WTC11 (cell line): ENCODE measurements around the gene C9orf72. TPM values are rescaled to one million over a fixed set of nuclear protein-coding genes. Genes with fewer than 3 reads are reported as not detected.

ENCODE experiments used
- ATAC-seq: fragments of 200-7000 bp; cut with Tn5 transposase; 2 replicates; pipeline ENCODE4 v1.10.0; 2021; ENCODE audit warnings: mild to moderate bottlenecking, moderate library complexity
- CTCF ChIA-PET: fragments of 300-600 bp; sonication (Branson Sonifier 250); formaldehyde crosslinking; loops from one replicate; lab custom pipeline; 2021; ENCODE audit warnings: antibody characterized with exemption; lab: Charles Lee
- POLR2A ChIA-PET: fragments of 350-600 bp; sonication (Branson Sonifier 250); formaldehyde crosslinking; loops from one replicate; lab custom pipeline; 2021; ENCODE audit warnings: antibody characterized with exemption; lab: Charles Lee
- DNase-seq: peaks from one replicate; pipeline ENCODE4 v3.0.0; 2021; ENCODE audit warnings: low spot score
- H3K27ac Mint-ChIP-seq: 2 replicates; pipeline ENCODE4 v1.8.0; 2021; ENCODE audit warnings: mixed read lengths
- H3K27me3 Mint-ChIP-seq: 2 replicates; pipeline ENCODE4 v1.8.0; 2021; ENCODE audit warnings: low read depth, mild to moderate bottlenecking, moderate library complexity, mixed read lengths
- H3K36me3 Mint-ChIP-seq: 2 replicates; pipeline ENCODE4 v1.8.0; 2021; ENCODE audit warnings: mixed read lengths
- H3K4me1 Mint-ChIP-seq: 2 replicates; pipeline ENCODE4 v1.8.0; 2022; ENCODE audit warnings: mixed read lengths
- H3K4me3 Mint-ChIP-seq: 2 replicates; pipeline ENCODE4 v1.8.0; 2021; ENCODE audit warnings: mild to moderate bottlenecking, moderate library complexity, mixed read lengths
- H3K9me3 Mint-ChIP-seq: 2 replicates; pipeline ENCODE4 v1.8.0; 2021; ENCODE audit warnings: mixed read lengths
- ETV6 ChIP-seq: sonication (generic); formaldehyde crosslinking; IDR thresholded peaks from 2 replicates; pipeline ENCODE4 v1.8.1; 2022; ENCODE audit warnings: mild to moderate bottlenecking, missing genetic modification reagents
- NFE2L1 ChIP-seq: sonication (generic); formaldehyde crosslinking; IDR thresholded peaks from 2 replicates; pipeline ENCODE4 v1.8.1; 2023; ENCODE audit warnings: missing genetic modification reagents
- NFYB ChIP-seq: sonication (generic); formaldehyde crosslinking; conservative IDR thresholded peaks from 2 replicates; pipeline ENCODE4 v1.8.0; 2022; ENCODE audit warnings: low read depth, missing genetic modification reagents
- SOX15 ChIP-seq: fragments of 250-450 bp; sonication (Bioruptor Pico); IDR thresholded peaks from 2 replicates; pipeline ENCODE4 v1.9.0; 2021; ENCODE audit warnings: mild to moderate bottlenecking
- TCF7 ChIP-seq: sonication (generic); formaldehyde crosslinking; IDR thresholded peaks from 2 replicates; pipeline ENCODE4 v1.8.0; 2022; ENCODE audit warnings: mild to moderate bottlenecking, low read depth, missing genetic modification reagents, moderate library complexity
- TP53 ChIP-seq: sonication (generic); formaldehyde crosslinking; IDR thresholded peaks from 2 replicates; pipeline ENCODE4 v1.8.1; 2023; ENCODE audit warnings: mild to moderate bottlenecking, missing genetic modification reagents
- ZBTB21 ChIP-seq: sonication (generic); formaldehyde crosslinking; IDR thresholded peaks from 2 replicates; pipeline ENCODE4 v1.8.1; 2023; ENCODE audit warnings: mild to moderate bottlenecking, missing genetic modification reagents, borderline replicate concordance
- ZNF121 ChIP-seq: sonication (generic); formaldehyde crosslinking; IDR thresholded peaks from 2 replicates; pipeline ENCODE4 v1.8.0; 2023; ENCODE audit warnings: missing genetic modification reagents
- ZNF671 ChIP-seq: fragments of 250-450 bp; sonication (Bioruptor Pico); IDR thresholded peaks from 2 replicates; pipeline ENCODE4 v1.8.0; 2021; ENCODE audit warnings: mild to moderate bottlenecking
- total RNA-seq: library from RNA; stranded (reverse); gene quantifications from 3 replicates; pipeline ENCODE4 v1.2.3, GENCODE V29; 2021
- TF ChIP-seq, protein P1 (sequence below): sonication (generic); formaldehyde crosslinking; IDR thresholded peaks from 2 replicates; pipeline ENCODE4 v1.8.1; 2023; ENCODE audit warnings: mild to moderate bottlenecking, missing genetic modification reagents, borderline replicate concordance
- TF ChIP-seq, protein P2 (sequence below): sonication (generic); formaldehyde crosslinking; IDR thresholded peaks from 2 replicates; pipeline ENCODE4 v1.8.0; 2022; ENCODE audit warnings: mild to moderate bottlenecking, missing genetic modification reagents
- TF ChIP-seq, protein P3 (sequence below): fragments of 250-450 bp; sonication (Bioruptor Pico); IDR thresholded peaks from 2 replicates; pipeline ENCODE4 v1.9.0; 2021; ENCODE audit warnings: moderate library complexity, mild to moderate bottlenecking, inconsistent platforms, borderline replicate concordance
- TF ChIP-seq, protein P4 (sequence below): sonication (generic); formaldehyde crosslinking; IDR thresholded peaks from 2 replicates; pipeline ENCODE4 v1.8.1; 2022; ENCODE audit warnings: low read depth, mild to moderate bottlenecking, moderate library complexity, missing genetic modification reagents, borderline replicate concordance
- TF ChIP-seq, protein P5 (sequence below): sonication (generic); formaldehyde crosslinking; IDR thresholded peaks from 2 replicates; pipeline ENCODE4 v1.8.1; 2023; ENCODE audit warnings: mild to moderate bottlenecking, missing genetic modification reagents, moderate library complexity
- TF ChIP-seq, protein P6 (sequence below): sonication (generic); formaldehyde crosslinking; IDR thresholded peaks from 2 replicates; pipeline ENCODE4 v1.8.0; 2022; ENCODE audit warnings: mild to moderate bottlenecking, missing genetic modification reagents
- TF ChIP-seq, protein P7 (sequence below): sonication (generic); formaldehyde crosslinking; IDR thresholded peaks from 2 replicates; pipeline ENCODE4 v1.8.0; 2023; ENCODE audit warnings: mild to moderate bottlenecking, missing genetic modification reagents

Gene C9orf72
- total RNA-seq, 1 experiment from 2014 or later = 21.5 TPM

DNA sequence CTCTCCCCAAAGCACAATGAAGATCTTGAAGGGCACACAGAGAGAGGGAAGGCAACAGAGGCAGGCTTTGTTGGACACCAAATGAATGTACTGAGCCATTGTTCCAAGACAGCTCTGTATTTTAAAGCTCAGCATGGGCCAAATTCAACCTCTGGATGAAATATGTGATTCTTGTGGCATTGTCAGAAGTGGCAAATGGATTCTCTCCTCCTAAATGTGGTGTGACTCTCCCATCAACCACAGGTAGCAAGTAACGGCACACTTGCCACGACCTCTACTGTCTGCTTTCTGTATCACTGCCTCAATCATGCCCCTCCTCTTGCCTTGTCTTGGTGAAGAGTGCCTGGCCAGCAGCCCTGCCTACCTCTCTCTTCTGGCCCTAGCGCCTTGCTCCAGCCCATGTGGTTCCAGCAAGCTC is 37.6 kb downstream of the C9orf72 start:
- Mint-ChIP-seq H3K36me3 (no peaks in the 10 kb centered on the region; the same call in 1 of the 2 replicates), H3K9me3 (no peaks in the 10 kb centered on the region), H3K27me3 (no peaks in the 10 kb centered on the region), H3K4me3 (no peak overlapping the region), H3K4me1 (peaks cover 31% of the 10 kb centered on the region), H3K27ac (no peak overlapping the region)
- CTCF ChIA-PET = interaction anchor here (0.5 to 2.4 kb wide), 9 partner anchors 10 to 400 kb away, joined by 3 to 22 read pairs (median 4); no protein-coding TSS in a partner anchor
- POLR2A ChIA-PET = interaction anchor here (1.2 kb wide), 1 partner anchor 46 kb away, joined by 3 read pairs; no protein-coding TSS in a partner anchor
- TF ChIP-seq, protein P1, sequence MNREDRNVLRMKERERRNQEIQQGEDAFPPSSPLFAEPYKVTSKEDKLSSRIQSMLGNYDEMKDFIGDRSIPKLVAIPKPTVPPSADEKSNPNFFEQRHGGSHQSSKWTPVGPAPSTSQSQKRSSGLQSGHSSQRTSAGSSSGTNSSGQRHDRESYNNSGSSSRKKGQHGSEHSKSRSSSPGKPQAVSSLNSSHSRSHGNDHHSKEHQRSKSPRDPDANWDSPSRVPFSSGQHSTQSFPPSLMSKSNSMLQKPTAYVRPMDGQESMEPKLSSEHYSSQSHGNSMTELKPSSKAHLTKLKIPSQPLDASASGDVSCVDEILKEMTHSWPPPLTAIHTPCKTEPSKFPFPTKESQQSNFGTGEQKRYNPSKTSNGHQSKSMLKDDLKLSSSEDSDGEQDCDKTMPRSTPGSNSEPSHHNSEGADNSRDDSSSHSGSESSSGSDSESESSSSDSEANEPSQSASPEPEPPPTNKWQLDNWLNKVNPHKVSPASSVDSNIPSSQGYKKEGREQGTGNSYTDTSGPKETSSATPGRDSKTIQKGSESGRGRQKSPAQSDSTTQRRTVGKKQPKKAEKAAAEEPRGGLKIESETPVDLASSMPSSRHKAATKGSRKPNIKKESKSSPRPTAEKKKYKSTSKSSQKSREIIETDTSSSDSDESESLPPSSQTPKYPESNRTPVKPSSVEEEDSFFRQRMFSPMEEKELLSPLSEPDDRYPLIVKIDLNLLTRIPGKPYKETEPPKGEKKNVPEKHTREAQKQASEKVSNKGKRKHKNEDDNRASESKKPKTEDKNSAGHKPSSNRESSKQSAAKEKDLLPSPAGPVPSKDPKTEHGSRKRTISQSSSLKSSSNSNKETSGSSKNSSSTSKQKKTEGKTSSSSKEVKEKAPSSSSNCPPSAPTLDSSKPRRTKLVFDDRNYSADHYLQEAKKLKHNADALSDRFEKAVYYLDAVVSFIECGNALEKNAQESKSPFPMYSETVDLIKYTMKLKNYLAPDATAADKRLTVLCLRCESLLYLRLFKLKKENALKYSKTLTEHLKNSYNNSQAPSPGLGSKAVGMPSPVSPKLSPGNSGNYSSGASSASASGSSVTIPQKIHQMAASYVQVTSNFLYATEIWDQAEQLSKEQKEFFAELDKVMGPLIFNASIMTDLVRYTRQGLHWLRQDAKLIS (CRISPR knock-in tag) = no peak
- TF ChIP-seq, protein P2, sequence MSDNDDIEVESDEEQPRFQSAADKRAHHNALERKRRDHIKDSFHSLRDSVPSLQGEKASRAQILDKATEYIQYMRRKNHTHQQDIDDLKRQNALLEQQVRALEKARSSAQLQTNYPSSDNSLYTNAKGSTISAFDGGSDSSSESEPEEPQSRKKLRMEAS (CRISPR knock-in tag) = no peak
- TF ChIP-seq, protein P3, sequence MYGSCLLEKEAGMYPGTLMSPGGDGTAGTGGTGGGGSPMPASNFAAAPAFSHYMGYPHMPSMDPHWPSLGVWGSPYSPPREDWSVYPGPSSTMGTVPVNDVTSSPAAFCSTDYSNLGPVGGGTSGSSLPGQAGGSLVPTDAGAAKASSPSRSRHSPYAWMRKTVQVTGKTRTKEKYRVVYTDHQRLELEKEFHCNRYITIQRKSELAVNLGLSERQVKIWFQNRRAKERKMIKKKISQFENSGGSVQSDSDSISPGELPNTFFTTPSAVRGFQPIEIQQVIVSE (CRISPR knock-in tag) = no peak
- TF ChIP-seq, protein P4, sequence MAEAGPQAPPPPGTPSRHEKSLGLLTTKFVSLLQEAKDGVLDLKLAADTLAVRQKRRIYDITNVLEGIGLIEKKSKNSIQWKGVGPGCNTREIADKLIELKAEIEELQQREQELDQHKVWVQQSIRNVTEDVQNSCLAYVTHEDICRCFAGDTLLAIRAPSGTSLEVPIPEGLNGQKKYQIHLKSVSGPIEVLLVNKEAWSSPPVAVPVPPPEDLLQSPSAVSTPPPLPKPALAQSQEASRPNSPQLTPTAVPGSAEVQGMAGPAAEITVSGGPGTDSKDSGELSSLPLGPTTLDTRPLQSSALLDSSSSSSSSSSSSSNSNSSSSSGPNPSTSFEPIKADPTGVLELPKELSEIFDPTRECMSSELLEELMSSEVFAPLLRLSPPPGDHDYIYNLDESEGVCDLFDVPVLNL (CRISPR knock-in tag) = no peak
- TF ChIP-seq ZBTB21 = no peak
- TF ChIP-seq, protein P5, sequence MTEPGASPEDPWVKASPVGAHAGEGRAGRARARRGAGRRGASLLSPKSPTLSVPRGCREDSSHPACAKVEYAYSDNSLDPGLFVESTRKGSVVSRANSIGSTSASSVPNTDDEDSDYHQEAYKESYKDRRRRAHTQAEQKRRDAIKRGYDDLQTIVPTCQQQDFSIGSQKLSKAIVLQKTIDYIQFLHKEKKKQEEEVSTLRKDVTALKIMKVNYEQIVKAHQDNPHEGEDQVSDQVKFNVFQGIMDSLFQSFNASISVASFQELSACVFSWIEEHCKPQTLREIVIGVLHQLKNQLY = no peak
- TF ChIP-seq TP53 (CRISPR knock-in tag) = no peak
- no peak for TF ChIP-seq NFE2L1 (CRISPR knock-in tag)
- TF ChIP-seq TCF7 (CRISPR knock-in tag) = no peak
- no peak for TF ChIP-seq ETV6 (CRISPR knock-in tag)
- TF ChIP-seq SOX15 (CRISPR knock-in tag) = no peak
- TF ChIP-seq NFYB = no peak
- TF ChIP-seq ZNF671 (CRISPR knock-in tag) = no peak
- TF ChIP-seq ZNF121 (CRISPR knock-in tag) = no peak
- TF ChIP-seq, protein P6, sequence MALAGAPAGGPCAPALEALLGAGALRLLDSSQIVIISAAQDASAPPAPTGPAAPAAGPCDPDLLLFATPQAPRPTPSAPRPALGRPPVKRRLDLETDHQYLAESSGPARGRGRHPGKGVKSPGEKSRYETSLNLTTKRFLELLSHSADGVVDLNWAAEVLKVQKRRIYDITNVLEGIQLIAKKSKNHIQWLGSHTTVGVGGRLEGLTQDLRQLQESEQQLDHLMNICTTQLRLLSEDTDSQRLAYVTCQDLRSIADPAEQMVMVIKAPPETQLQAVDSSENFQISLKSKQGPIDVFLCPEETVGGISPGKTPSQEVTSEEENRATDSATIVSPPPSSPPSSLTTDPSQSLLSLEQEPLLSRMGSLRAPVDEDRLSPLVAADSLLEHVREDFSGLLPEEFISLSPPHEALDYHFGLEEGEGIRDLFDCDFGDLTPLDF (CRISPR knock-in tag) = no peak
- TF ChIP-seq, protein P7, sequence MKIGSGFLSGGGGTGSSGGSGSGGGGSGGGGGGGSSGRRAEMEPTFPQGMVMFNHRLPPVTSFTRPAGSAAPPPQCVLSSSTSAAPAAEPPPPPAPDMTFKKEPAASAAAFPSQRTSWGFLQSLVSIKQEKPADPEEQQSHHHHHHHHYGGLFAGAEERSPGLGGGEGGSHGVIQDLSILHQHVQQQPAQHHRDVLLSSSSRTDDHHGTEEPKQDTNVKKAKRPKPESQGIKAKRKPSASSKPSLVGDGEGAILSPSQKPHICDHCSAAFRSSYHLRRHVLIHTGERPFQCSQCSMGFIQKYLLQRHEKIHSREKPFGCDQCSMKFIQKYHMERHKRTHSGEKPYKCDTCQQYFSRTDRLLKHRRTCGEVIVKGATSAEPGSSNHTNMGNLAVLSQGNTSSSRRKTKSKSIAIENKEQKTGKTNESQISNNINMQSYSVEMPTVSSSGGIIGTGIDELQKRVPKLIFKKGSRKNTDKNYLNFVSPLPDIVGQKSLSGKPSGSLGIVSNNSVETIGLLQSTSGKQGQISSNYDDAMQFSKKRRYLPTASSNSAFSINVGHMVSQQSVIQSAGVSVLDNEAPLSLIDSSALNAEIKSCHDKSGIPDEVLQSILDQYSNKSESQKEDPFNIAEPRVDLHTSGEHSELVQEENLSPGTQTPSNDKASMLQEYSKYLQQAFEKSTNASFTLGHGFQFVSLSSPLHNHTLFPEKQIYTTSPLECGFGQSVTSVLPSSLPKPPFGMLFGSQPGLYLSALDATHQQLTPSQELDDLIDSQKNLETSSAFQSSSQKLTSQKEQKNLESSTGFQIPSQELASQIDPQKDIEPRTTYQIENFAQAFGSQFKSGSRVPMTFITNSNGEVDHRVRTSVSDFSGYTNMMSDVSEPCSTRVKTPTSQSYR = no peak
- peak; percentile 97 for ATAC-seq
- peak; percentile 57 for DNase-seq
